SW 1271 (cell line): ENCODE measurements around the gene SLC44A4.
A peak's percentile ranks its signal among the peaks of the same experiment; 100 is the strongest.
"Not testable (repeated sequence)": the region's sequence is repeated elsewhere in the genome, so short reads cannot be mapped to it uniquely, and the experiment has no call there.

ENCODE experiments used
- DNase-seq, 2 experiments: peaks; one replicate each; lab custom pipeline; 2025; lab: John Stamatoyannopoulos, UW

SLC44A4 gene

DNA sequence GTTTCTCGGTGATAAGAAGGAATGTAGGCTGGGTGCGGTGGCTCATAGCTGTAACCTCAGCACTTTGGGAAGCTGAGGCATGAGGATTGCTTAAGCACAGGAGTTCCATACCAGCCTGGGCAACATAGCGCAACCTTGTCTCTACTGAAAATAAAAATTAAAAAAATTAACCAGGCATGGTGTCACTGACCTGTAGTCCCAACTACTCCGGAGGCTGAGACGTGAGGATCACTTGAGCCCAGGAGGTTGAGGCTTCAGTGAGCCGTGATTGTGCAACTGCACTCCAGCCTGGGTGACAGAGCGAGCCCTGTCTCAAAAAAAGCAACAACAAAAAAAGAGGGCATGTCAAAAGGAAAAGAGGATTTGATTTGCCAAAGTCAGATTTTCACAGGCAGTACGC lies 20.1 kb downstream of the SLC44A4 start:
- DNase-seq = no peak

DNA sequence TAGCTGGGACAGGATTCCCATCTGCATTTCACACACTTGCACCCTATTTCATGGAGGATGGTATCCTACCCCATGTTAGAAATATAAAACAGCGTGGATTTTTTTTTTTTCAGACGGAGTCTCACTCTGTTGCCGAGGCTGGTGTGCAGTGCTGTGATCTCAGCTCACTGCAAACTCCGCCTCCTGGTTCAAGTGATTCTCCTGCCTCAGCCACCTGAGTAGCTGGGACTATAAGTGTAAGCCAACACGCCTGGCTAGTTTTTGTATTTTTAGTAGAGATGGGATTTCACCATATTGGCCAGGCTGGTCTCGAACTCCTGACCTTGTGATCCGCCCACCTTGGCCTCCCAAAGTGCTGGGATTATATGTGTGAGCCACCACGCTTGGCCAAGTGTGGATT lies 21.0 kb downstream of the SLC44A4 start:
- DNase-seq = not testable (repeated sequence)

DNA sequence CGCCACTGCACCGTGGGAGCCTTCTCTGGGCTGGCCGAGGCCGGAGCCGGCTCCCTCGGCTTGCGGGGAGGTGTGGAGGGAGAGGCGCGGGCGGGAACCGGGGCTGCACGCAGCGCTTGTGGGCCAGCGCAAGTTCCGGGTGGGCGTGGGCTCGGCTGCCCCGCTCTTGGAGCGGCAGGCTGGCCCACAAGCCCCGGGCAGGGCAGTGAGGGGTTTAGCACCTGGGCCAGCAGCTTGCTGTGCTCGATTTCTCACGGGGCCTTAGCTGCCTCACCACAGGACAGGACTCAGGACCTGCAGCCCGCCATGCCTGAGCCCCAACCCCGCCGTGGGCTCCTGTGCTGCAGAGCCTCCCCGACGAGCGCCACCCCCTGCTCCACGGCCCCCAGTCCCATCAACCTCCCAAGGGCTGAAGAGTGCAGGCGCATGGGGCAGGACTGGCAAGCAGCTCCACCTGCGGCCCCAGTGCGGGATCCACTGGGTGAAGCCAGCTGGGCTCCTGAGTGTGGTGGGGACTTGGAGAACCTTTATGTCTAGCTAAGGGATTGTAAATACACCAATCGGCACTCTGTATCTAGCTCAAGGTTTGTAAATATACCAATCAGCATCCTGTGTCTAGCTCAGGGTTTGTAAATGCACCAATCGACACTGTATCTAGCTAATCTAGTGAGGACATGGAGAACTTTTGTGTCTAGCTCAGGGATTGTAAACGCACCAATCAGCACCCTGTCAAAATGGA lies 26.6 kb downstream of the SLC44A4 start:
- DNase-seq = not testable (repeated sequence)

DNA sequence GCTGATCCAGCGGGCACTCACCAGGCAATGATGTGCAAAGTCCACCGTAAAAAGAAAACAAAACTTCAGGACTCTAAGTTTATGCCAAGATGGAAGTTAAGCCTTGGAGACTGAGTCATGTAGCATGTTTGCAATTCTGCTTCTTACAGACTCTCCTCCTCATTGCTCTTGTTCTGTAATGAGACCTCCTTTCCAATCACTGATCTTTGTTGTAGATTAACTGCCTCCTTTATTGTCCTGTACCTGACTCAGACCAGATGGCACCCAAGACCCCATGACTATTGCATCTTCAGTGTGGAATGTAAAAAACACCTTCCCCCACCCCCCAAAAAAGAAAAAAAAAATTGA lies 27.3 kb downstream of the SLC44A4 start:
- DNase-seq = no peak

DNA sequence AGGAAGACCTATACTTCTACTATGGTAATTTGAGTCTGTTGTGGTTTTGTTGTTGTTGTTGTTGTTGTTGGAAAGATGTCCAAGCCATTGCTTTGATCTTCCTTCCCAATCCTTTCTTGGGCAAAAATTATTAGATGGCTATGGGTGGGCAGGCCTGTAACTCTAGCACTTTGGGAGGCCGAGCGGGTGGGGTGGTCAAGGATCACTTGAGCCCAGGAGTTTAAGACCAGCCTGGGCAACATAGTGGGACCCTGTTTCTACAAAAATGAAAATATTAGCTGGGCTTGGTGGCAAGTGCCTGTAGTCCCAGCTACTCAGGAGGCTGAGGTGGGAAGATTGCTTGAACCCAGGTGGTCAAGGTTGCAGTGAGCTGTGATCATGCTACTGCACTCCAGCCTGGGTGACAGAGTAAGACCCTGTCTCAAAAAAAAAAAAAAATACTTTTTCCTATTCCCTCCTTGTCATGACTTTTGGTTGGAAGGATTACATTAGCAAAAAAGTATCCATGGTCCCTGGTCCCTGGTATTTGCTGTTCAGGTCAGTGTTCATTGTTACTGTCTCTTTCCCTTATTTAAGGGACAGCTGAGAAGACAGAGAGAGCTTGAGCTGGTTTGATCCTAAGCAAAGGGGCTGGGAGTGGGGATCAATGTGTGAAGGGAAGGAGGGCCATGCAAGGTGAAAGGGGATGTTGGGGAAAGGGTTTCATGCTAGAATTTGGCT lies 27.9 kb downstream of the SLC44A4 start:
- DNase-seq = no peak

DNA sequence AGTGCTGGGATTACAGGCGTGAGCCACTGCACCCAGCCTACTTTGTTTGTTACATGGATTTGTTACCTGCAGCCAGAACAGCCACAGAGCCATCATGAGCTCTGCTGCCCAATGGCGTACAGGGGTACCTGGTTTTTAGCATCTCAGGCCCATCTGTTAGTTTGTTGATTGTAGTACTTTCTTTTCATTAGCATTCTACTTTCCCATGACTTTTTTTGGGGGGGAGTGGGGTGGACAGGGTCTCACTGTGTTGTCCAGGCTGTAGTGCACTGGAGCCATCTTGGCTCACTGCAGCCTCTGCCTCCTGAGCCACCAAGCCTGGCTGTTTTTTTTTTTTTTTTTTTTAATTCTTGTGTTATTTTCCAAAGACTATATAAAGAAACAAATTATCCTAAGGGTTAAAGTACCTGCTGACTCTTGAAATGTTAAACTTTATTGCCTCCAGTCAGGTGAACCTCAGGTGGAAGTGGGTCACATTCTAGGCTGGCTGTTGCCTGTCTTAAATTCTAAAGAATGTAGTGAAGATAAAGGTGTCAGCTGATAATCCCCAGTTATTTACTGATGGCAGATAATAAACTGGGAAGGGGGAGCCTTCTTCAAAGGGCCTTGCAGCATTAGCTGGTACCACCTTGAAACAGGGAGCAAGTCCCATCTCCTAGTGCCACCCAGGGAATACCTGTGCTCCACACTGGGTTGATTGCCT lies 31.4 kb downstream of the SLC44A4 start:
- no peak for DNase-seq

DNA sequence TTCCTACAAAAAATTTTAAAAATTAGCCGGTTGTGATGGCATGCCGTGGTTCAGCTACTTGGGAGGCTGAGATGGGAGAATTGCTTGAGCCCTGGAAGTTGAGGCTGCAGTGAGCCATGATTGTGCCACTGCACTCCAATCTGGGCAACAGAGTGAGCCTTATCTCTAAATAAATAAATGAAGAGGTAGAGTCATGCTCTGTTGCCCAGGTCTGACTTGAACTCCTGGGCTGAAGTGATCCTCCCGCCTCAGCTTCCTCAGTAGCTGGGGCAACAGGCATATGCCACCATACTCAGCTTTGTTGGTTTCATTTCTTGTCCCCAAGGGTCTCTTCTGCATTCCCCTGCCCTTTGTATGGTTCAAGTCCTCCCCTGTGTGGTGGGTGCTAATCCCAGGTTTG lies 34.3 kb downstream of the SLC44A4 start:
- DNase-seq = no peak

DNA sequence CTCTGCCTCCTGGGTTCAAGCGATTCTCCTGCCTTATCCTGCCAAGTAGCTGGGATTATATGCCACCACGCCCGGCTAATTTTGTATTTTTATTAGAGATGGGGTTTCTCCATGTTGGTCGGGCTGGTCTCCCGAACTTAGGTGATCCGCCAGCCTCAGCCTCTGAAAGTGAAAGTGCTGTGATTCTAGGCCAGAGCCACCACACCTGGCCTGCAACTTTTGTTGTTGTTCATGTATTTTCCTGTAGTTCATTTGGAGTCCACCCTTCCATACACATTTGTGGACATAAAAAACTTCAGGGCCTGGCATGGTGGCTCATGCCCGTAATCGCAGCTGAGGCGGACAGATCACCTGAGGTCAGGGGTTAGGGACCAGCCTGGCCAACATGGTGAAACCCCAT lies 36.7 kb downstream of the SLC44A4 start:
- DNase-seq = no peak

DNA sequence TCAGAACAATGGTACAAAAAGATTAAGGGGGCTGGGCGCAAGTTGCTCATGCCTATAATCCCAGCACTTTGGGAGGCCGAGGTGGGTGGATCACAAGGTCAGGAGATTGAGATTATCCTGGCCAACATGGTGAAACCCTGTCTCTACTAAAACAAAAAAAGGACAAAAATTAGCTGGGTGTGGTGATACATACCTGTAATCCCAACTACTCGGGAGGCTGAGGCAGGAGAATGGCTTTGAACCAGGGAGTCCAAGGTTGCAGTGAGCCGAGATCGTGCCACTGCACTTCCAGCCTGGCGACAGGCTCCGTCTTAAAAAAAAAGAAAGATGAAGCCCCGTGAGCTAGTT lies 39.0 kb downstream of the SLC44A4 start:
- DNase-seq = not testable (repeated sequence)

DNA sequence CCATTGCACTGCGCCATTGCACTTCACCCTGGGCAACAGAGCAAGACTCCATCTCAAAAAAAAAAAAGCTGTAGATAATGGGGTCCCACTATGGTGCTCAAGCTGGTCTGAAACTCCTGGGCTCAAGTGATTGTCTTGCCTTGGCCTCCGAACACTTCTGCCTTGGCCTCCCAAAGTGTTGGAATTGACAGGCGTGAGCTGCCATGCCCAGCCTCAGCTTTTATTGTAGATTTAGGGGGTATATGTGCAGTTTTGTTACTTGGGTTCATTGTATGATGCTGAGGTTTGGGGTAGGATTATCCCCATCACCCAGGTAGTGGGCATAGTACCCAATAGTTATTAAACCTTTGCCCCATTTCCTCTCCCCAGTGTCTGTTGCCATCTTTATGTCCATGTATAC lies 39.8 kb downstream of the SLC44A4 start:
- no peak for DNase-seq

DNA sequence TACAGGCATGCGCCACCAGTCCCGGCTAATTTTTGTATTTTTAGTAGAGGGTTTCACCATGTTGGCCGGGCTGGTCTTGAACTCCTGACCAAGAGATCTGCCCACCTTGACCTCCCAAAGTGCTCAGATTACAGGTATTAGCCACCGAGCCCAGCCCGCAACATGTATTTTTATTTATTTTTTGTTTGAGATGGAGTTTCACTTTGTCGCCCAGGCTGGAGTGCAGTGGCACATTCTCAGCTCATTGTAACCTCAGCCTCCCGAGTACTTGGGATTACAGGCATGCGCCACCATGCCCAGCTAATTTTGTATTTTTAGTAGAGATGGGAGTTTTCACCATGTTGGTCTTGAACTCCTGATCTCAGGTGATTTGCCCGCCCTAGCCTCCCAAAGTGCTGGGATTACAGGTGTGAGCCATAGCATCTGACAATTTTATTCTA lies 40.7 kb downstream of the SLC44A4 start:
- not testable (repeated sequence) for DNase-seq

DNA sequence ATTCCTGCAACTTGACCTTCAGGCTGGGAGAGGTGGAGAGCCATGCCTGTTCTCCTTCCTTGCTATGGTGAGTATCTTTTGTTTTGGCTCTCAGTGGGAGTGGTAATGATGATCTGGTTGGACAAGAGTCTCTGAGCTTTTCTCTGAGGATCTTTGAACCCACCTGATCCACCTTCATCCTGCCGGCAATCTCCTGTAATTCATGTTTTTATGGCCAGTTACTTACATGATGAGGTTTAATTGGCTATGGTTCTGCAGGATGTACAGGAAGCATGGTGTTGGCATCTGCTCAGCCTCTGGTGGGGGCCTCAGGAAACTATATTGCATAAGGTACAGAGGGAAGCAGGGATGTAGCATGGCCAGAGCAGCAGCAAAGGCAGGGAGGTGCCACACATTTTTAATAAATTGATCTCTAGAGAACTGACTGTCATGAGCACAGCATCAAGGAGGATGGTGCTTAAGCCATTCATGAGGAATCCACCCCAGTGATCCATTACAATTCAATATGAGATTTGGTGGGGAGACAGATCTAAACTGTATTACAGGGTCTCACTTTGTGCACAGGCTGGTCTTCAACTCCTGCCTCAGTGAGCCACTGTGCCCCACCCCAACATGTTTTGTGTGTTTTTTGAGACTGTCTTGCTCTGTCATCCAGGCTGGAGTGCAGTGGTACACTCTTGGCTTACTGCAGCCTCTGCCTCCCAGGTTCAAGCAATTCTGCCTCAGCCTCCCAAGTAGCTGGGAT lies 41.3 kb downstream of the SLC44A4 start:
- DNase-seq = no peak

DNA sequence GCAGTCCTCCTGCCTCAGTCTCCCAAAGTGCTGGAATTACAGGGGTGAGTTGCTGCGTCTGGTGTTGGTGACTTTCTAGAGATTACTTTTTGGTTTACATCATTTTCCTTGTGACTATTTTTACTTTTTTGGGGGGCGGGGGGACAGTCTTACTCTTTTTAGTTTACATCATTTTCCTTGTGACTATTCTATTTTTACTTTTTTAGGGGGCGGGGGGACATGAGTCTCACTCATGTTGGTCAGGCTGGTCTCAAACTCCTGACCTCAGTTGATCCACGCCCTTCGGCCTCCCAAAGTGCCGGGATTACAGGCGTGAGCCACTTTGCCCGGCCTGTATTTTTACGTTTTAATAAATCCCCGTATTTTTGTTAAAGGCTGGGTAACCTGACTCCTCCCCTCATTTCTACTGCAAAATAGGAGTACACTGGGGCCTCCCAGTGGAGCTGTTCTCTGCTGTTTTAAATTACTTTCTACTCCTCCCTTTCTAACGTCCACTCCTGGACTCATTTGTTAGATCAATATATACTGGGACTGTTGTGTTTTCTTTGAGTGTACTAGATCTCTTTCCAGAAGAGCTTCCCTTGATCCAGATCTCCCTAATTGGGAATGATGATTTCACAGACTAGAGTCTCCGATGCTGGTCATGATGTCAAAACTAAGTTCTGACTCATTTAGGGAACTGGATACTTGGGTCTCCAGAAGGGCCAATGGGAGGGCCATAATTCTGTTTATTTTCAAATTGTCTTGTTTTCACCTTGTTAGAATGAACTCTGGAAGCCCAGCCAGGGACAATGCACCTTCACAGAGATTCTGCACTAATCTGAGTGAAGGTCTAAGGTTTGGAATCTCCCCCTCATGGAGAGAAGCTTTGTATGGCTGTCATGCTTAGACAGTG lies 42.1 kb downstream of the SLC44A4 start:
- DNase-seq = no peak

DNA sequence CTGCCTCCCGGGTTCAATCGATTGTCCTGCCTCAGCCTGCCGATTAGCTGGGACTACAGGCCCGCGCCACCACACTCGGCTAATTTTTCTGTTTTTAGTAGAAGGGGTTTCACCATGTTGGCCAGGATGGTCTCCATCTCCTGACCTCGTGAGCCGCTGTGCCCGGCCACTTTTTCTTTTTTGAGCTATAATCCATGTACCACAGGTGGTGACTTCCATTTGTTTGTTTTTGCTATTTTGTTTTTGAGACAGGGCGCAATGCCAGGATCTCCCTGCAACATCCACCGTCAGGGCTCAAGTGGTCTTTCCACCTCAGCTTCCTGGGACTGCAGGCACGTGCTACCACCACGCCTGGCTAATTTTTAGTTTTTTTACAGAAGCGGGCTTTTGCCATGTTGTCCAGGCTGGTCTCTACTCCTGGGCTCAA lies 42.7 kb downstream of the SLC44A4 start:
- no peak for DNase-seq

DNA sequence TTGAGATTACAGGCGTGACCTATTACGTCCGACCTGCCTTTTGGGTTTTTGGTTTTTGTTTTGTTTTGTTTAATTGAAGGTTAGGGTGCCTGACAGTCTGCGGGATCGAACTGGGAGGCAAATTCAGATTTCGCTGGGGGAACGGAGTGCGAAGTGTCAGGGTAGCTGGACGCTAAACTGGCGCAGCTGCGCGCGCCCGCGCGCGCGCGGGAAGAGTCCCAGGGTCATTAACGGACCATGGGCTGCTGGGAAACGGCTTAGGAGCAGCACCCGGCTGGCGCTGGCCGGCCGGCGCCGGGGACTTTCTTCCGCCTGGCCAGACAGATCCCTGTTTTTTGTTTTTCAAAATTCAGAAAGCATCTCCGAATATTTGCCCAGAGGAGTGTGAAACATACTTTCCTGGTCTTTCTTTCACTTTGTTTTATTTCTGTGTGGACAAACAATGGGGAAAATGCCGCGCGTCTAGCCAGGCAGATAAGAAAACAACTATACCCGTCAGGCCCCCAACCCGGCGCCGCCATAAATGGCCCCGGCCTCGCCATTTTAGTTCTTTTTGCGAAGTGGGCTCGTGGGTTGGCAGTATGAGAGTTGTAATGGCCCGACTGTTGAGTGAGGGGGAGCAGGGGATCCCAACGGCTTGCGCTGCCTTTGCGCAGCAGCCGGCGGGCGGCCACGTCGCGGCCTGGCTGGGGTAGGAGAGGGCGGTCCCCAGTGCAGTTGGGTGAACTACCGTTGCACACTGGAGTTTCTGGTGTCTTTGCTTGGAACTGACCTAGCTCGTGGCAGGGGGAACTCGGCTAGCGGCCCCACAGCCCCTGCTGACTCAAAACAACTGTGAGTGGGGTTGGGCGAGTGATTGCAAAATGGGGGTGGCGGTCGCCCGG lies 44.2 kb downstream of the SLC44A4 start:
- DNase-seq = peak; percentile 50 to 91

DNA sequence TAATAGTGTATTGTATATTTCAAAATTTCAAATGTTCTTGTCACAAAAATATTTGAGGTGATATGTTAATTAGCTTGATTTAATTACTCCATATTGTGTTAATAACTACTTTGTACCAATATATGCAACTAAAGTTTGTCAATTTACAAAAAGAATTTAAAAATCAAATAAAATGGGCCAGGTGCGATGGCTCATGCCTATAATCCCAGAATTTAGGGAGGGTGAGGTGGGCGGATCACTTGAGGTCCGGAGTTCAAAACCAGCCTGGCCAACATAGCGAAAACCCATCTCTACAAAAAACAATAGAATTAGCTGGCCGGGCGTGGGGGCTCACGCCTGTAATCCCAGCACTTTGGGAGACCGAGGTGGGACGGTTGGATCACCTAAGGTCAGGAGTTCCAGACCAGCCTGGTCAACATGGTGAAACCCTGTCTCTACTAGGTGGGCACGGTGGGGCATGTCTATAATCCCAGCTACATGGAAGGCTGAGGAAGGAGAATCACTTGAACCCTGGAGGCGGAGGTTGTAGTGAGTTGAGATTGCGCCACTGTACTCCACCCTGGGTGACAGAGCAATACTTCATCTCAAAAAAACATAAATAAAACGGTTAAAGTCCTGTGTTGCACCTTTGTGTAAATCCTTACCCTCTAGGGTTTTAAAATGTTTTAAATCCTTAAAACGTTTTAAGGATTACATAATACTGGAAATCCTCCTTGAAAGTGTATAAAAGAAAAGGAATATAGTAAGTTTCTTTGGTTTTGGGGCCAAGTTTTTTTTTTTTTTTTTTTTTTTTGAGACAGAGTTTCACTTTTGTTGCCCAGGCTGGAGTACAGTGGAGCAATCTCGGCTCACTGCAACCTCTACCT lies 47.2 kb downstream of the SLC44A4 start:
- no peak for DNase-seq

DNA sequence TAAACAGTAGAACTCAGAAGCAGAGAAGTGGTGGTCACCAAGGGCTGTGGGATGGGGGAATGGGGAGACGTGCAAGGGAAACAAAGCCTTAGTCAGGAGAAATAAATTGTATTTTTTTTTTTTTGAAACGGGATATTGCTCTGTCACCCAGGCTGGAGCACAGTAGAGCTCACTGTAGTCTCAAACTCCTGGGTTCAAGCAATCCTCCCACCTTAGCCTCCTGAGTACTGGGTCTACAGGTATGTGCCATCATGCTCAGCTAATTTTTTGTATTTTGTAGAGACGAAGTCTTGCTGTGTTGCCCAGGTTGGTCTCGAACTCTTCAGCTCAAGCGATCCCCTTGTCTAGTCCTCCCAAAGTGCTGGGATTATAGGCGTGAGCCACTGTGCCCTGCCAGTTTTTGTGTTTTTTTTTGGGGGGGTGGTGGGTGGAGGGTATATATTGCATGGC lies 47.9 kb downstream of the SLC44A4 start:
- no peak for DNase-seq

DNA sequence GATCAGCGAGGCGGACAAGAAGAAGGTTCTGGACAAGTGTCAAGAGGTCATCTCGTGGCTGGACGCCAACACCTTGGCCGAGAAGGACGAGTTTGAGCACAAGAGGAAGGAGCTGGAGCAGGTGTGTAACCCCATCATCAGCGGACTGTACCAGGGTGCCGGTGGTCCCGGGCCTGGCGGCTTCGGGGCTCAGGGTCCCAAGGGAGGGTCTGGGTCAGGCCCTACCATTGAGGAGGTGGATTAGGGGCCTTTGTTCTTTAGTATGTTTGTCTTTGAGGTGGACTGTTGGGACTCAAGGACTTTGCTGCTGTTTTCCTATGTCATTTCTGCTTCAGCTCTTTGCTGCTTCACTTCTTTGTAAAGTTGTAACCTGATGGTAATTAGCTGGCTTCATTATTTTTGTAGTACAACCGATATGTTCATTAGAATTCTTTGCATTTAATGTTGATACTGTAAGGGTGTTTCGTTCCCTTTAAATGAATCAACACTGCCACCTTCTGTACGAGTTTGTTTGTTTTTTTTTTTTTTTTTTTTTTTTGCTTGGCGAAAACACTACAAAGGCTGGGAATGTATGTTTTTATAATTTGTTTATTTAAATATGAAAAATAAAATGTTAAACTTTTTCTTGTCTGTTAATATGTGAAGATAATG lies 49.0 kb downstream of the SLC44A4 start:
- peak in 1 of 2 experiments; percentile 78 for DNase-seq
